Suprapubic skin (tissue), 4 donors: ENCODE data around the gene CRNKL1.

Source experiments
- POLR2A ChIP-seq, 2 donors: fragments of 450-650 bp; IDR thresholded peaks; one replicate each; pipeline ENCODE4 v1.6.1; 2017; ENCODE audit warnings: antibody characterized with exemption in 2 of 2, mild to moderate bottlenecking in 2 of 2, moderate library complexity in 2 of 2
- POLR2AphosphoS5 ChIP-seq, 3 donors: sonication (generic); formaldehyde crosslinking; IDR thresholded peaks; one replicate each; pipeline ENCODE4 v1.6.1; 2017; ENCODE audit warnings: antibody characterized with exemption in 3 of 3
- TF ChIP-seq, protein P1 (sequence below), 2 donors: fragments of 200-600 bp in 1 of 2; fragments of 450-650 bp in 1 of 2; sonication (generic) in 1 of 2; IDR thresholded peaks; one replicate each; pipeline ENCODE4 v1.5.1; 2016 to 2019; ENCODE audit warnings: antibody characterized with exemption in 2 of 2, mild to moderate bottlenecking in 1 of 2, moderate library complexity in 1 of 2

DNA sequence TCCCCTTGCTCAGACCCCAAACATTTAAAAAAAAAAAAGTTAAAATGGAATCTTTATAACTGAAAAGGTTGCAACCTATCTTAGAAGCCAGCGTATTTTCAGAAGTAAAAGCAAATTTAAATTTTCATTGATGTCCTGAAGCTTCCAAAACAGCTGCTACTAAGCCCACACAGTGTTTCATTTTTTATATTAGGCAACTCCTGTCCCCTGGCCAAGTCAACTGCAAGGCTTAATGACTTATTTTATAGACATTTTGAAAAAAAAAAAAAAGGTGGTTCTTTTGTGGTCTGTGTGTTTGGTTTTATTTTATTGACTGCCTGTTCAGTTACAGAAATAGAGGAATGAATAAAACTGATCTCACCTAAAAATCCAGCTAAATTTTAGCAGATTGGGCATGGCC, 13.1 kb upstream of the CRNKL1 start:
- TF ChIP-seq, protein P1, sequence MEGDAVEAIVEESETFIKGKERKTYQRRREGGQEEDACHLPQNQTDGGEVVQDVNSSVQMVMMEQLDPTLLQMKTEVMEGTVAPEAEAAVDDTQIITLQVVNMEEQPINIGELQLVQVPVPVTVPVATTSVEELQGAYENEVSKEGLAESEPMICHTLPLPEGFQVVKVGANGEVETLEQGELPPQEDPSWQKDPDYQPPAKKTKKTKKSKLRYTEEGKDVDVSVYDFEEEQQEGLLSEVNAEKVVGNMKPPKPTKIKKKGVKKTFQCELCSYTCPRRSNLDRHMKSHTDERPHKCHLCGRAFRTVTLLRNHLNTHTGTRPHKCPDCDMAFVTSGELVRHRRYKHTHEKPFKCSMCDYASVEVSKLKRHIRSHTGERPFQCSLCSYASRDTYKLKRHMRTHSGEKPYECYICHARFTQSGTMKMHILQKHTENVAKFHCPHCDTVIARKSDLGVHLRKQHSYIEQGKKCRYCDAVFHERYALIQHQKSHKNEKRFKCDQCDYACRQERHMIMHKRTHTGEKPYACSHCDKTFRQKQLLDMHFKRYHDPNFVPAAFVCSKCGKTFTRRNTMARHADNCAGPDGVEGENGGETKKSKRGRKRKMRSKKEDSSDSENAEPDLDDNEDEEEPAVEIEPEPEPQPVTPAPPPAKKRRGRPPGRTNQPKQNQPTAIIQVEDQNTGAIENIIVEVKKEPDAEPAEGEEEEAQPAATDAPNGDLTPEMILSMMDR (IDR thresholded peaks at IDR 0.05) = no peak
- TF ChIP-seq POLR2A (IDR thresholded peaks at IDR 0.05) (no peak), POLR2AphosphoS5 (IDR thresholded peaks at IDR 0.05) (no peak)
